Stimulated activated CD8-positive, alpha-beta memory T cell treated with anti-CD3 and anti-CD28 coated beads, Interleukin-12 subunit alpha, Interleukin-12 subunit beta, amount 100 ng/mL, for 24 hours (primary cell): ENCODE data around the gene RPS6KL1.
"Not testable (repeated sequence)": the region's sequence is repeated elsewhere in the genome, so short reads cannot be mapped to it uniquely, and the experiment has no call there.

Experiments used
- DNase-seq: peaks from one replicate; pipeline ENCODE4 v3.0.0-alpha.2; 2020; ENCODE audit errors: extremely low read depth

RPS6KL1 gene

DNA sequence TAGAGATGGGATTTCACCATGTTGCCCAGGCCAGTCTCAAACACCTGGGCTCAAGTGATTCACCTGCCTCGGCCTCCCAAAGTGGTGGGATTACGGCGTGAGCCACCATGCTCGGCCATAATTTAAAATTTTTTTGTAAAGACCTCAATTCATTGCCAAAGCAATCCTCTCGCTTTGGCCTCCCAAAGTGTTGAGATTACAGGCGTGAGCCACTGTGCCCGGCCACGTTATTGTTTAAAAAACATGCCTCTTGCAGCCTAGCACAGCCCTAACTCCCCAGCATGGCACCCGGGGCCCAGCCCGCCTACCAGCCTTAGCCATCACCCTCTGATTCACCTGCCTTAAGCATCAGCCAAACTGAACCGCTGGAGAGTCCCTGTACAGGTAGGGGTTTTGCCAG lies 13.1 kb upstream of the RPS6KL1 start:
- DNase-seq: no peak

DNA sequence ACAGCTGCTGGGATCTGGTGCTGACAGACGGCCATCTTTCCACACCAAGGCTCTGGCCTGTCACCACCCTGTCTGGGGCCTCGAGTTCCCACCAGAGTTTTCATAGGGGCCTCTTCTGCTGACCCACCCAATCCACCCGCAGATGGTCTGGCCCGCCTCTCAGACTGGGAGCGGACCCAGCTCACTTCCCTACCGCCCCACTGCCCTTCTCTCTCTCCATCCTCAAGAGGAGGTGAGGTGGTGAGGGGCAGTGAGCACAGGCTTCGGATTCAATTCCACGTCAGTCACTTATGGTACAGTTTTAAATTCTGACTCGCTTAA lies 12.3 kb upstream of the RPS6KL1 start:
- no peak for DNase-seq

DNA sequence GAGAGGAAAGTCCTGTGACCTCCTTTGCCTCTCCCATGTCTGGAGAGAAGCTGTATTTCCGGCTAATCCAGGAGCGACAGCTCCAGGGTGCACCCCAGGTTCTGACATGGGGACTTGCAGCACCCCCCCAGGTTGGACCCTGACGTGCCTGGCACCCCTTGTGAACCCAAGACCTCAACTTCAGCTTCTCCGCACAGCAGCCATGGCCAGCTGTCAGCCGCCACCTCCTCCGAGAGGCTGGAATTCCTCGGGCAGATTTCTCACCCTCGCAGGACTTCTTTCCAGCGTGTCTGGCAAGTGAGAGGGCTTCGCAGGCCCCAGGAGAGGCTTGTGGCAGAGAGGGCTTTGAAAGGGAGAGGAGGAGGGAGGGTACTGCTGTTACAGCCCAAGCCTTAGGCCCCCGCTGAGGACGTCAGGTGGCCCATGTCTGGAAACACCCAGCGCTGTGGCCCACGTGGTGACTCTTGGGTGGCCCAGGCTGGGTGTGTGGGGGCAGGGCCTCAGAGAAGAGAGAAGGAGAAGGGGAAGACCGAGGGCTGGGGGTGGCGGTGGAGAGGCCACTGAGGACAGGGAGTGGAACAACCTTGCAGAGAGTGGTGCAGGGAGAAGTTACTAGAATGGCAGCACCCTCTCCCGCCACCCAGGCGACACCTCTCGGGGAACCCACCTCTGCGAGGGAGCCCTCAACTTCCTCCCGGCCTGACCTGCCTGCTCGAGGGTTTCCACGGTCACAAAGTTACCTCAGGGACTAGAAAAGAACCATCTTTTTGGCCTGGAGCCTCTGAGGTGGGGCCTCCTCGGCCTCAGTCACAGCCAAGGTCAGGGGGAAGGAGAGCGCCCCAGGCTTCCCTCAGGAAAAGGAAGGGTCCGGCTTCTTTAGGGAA lies 11.7 kb upstream of the RPS6KL1 start:
- no peak for DNase-seq

DNA sequence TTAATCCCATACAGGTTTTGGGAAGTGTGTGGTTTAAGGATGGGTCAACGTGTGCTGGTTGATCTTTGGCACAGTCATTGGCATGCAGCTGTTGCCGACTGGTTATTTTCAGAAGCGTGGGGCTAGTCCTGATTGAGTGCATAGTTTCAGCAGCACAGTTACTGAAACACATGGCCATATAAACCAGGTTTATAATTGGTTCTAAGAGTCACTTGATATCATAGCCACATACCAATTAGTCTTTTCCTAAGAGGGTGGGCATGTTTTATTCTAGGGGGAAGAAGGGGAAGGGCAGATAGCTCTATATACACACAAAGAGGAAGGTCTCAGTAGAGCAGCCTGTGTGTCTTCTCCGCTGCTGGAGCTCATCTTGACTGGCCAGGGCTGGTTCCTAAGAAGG lies 11.0 kb upstream of the RPS6KL1 start:
- DNase-seq: no peak

- DNase-seq: not testable (repeated sequence)
Measured at GRCh38 chr14:74932936-74933335, 9.9 kb upstream of the RPS6KL1 start.

DNA sequence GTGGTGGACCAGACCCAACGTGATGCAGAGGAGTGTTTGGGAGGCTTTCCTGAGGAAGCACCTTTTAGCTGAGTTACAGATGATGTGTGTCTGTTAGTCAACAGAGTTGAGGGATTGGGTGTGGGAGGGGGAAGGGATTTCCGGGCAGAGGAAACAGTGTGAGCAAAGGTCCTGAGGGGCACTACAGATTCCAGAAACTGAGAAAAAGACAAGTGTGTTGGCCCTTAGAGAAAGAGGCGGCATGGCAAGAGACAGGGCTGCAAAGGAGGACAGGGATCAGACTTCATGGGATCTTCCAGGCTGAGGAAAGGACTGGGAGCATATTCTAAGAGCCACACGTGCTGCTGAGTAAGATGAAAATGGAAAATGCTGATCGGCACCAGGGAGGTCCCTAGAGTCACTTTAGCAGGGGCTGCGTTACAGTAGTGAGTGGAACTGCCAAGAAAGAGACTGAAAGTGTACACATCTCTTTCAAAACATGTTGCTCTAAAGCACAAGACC lies 9.4 kb upstream of the RPS6KL1 start:
- no peak for DNase-seq

DNA sequence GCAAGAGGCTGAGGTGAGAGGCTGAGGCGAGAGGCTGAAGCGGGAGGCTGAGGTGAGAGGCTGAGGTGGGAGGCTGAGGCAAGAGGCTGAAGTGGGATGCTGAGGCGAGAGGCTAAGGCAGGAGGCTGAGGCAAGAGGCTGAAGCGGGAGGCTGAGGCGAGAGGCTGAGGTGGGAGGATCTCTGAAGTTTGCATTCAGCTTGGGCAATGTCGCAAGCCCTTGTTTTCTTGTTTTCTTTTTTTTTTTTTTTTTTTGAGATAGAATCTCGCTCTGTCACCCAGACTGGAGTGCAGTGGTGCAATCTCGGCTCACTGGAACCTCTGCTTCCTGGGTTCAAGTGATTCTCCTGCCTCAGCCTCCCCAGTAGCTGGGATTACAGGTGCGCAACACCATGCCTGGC lies 8.7 kb upstream of the RPS6KL1 start:
- not testable (repeated sequence) for DNase-seq

DNA sequence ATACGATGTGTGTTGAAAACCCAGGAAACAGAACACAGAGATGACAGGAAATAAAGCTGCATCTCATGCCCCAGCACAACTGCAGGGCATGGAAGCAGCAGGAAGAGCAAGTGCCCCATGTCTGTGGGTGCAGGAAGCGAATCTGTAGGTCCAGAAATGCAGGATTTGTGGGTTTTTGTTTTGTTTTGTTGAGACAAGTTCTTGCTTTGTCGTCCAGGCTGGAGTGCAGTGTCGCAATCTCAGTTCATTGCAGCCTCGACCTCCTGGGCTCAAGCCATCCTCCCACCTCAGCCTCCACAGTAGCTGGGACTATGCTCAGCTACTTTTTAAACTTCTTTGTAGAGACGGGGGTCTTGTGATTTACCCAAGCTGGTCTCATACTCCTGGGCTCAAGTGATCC lies 6.2 kb upstream of the RPS6KL1 start:
- no peak for DNase-seq

GRCh38 chr14:74927225-74927624 lies 4.2 kb upstream of the RPS6KL1 start:
- DNase-seq: no peak

- DNase-seq: no peak
Measured at GRCh38 chr14:74924061-74924460, 1.0 kb upstream of the RPS6KL1 start.

DNA sequence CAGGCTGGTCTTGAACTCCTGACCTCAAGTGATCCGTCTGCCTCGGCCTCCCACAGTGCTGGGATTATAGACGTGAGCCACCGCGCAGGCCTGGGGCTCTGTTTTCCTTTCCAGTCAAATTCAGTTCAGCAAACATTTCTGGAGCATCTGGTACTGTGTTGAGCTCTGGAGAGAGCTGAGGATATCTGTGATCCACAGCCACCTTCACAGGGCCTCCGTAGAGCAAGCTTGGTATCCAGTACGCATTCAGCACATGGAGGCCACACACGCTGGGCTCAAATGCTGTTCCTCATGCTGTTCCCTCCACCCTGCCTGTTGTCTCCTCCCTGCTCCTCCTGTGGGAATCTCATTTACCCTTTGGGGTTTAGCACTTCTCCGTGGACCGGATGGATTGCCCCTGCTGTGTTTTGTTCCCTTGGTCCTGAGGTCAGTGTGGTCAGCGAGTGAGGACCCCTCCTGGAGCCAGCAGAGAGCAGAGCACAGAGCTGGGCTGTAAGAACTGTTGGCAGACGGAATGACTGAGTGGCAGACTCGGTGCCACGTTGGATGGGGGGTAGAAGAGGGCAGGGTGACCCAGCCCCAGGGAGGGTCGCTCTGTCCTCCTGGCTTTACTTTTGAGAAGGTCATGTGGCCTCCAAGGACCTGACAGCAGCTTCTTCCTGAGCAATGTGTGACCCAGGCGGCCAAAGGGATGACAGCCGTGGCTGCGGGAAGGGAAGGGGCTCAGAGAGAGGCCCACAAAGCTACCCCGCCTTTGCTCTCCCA lies 891 bp downstream of the RPS6KL1 start:
- no peak for DNase-seq

DNA sequence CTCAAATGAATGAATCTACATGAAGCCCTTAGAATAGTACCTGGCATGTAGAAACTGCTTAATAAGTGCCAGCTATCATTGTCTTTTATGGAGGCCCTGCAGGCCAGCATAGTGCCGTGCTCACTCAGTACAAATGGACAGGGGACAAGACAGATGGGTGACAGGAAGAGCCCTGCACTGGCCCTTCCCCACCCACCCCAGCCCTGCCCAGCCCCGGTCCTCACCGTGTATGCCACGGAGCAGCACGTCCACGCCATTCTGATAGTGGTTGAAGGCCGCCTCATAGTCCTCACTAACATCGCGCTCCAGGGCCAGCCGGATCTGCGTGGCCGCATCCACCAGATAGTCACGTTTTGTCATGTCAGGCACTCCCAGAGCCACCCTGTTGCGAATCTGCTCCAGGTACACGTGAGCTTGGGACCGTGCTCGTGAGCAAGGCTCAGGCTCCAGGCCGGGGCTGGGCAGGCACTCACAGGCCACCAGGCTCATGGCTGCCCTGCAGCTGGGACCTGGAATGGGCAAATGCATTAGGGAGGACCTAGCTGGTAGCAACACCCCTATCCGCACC lies 1.9 kb downstream of the RPS6KL1 start:
- no peak for DNase-seq

DNA sequence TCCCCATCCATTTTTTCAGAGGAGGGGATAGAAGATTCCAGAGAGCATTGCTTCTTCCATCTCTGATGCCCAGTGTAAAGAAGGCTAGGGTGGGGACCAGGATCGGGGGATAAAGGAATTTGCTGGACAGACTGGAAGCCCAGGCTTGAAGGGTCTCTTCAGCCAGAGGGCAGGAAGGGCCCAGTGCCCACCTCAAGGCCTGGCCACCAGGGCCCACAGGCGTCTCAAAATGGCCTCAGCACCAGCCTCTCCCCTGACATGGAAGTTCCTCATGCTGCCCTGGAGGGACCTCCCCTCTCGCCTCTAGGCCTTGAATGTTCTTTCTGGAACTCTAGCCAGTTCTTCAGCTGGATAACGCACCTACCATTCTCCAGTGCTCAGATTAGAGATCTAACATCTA lies 2.8 kb downstream of the RPS6KL1 start:
- no peak for DNase-seq

GRCh38 chr14:74919421-74920165 lies 3.5 kb downstream of the RPS6KL1 start:
- no peak for DNase-seq

- no peak for DNase-seq
Measured at GRCh38 chr14:74918380-74918779, 4.7 kb downstream of the RPS6KL1 start.

DNA sequence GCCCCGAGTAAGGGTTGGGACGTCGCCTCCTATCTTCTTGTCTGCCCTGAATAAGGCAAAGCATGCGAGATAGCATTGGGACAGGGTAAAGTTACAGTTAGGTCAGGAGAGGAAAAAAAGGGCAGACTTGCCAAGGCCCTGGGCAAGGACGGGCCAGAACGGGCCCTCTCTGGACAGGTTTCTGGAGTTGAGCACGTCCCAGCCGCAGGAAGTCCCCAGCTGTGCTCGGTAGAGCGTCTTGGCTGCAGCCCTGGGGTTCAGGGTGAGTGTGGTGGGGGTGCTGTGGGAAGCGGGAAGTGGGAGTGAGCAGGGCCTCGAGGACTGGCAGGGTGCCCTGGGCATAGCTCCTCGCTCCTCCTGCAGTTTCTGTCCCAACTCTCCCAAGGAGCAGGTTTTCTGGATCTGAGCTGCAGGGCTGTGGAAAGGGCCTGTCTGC lies 5.4 kb downstream of the RPS6KL1 start:
- DNase-seq: no peak

DNA sequence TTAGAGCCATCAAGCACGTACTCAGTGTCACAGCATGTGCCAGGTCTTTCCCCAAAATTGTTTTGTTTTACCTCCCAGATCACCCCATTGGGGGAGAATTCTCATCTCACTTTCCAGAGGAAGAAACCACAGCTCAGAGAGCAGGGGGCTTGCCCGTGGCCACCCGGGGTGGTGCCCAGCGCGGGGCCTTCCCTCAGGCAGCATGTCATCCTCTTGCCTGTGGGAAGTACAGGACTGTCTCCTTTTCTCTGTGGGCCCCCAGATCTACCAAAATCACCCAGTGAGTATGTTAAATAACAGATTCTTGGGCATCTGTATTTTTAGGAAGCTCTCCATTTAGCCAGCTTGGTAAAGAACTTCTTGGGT lies 5.9 kb downstream of the RPS6KL1 start:
- DNase-seq: no peak

DNA sequence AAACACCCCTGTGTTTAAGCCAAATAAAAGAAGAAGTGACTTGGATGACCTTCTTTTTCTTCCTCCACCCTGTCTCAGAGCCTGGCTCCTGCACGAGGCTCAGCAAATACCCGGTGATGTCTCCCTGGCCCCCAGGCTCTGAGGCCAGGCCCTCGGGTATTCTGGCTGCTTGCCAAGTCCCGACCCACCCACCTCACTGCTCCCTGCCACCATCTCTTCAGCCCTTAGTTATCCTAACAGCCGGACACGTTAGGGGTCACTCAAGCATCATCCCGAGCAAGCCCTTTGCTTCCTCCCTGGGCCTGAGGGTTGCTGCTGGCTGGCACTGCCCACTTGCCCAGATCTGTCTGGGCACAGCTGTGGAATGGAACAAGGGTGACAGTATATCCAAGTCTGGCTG lies 7.2 kb downstream of the RPS6KL1 start:
- DNase-seq: no peak

- no peak for DNase-seq
Measured at GRCh38 chr14:74915426-74915825, 7.6 kb downstream of the RPS6KL1 start.

DNA sequence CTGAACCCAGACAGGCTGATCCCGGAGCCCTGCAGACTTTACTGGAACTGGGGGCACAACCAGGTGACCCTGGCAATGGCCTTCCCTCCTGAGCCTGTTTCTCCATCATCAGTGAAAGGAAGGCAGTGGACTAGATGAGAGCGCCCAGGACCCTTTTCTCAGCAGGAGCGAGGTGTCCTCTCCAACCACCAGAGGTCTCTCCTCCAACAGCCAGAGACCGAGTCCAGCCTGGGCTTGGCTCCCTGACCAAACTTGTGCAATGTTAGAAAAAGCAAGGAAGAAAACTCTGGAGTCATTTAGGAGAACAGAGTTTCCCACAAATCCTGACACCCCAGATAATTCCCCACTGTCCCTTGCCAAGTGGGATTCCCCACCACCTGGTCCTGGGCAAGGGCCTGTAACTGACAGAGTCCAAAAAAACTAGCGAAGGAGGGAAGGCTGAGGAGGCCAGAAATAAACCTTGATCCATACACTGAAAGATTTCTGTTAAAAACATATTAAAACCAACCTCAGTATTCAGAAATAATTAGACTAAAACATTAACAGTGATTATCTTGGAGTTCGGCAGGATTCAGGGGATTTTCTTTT lies 9.0 kb downstream of the RPS6KL1 start:
- DNase-seq: no peak

DNA sequence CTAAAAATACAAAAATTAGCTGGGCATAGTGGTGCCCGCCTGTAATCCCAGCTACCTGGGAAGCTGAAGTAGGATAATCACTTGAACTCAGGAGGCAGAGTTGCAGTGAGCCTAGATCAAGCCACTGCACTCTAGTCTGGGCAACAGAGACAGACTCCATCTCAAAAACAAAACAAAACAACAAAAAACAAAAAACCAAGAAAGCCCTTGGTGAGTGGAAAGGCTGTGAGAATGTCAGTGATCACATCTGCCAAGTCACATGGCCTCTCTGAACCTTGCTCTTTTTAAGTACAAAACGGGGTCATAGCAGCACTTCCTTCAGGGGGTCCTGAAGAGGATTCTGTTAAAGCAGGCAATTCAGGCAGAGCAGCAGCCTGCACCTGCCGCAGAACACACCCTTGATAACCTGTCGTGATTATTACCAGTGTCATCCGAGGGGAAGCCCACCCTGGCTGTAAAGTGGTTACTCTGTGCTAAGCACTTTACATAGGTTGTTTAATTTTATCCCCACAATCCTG lies 9.6 kb downstream of the RPS6KL1 start:
- no peak for DNase-seq
